Small intestine (tissue), 7 donors: ENCODE data around the gene ZNF628. TPM values are rescaled to one million over a fixed set of nuclear protein-coding genes. Genes with fewer than 3 reads are reported as not detected.

Experiments
- DNase-seq, 2 donors: peaks; one replicate each; pipeline versions ENCODE4 v3.0.0 to v3.0.0-alpha.2; 2013
- FAIRE-seq: peaks from 2 replicates; lab custom pipeline; 2012; peaks lifted over from hg19 to GRCh38; lab: Jason Lieb, UNC
- H3K27ac ChIP-seq, 3 donors: one replicate each; pipeline ENCODE4 v1.5.1; 2013; ENCODE audit warnings: low read length in 2 of 3, mild to moderate bottlenecking in 2 of 3, control low read depth in 1 of 3, inconsistent platforms in 1 of 3, low read depth in 1 of 3, moderate library complexity in 1 of 3
- H3K27me3 ChIP-seq, 3 donors: one replicate each; pipeline ENCODE4 v1.6.1; 2013; ENCODE audit warnings: low read length in 3 of 3, inconsistent platforms in 1 of 3; ENCODE audit not compliant: control insufficient read depth in 3 of 3, insufficient read depth in 3 of 3
- H3K36me3 ChIP-seq, 3 donors: one replicate each; pipeline ENCODE4 v1.6.1; 2013; ENCODE audit warnings: low read length in 3 of 3, inconsistent platforms in 1 of 3, low read depth in 1 of 3, mild to moderate bottlenecking in 1 of 3, moderate library complexity in 1 of 3; ENCODE audit not compliant: control insufficient read depth in 3 of 3, insufficient read depth in 2 of 3
- H3K4me1 ChIP-seq, 3 donors: one replicate each; pipeline ENCODE4 v1.6.1; 2013; ENCODE audit warnings: low read length in 2 of 3, inconsistent platforms in 1 of 3, low read depth in 1 of 3, mild to moderate bottlenecking in 1 of 3, moderate library complexity in 1 of 3; ENCODE audit not compliant: control insufficient read depth in 3 of 3, insufficient read depth in 2 of 3
- H3K4me3 ChIP-seq, 3 donors: one replicate each; pipeline ENCODE4 v1.5.1; 2013; ENCODE audit warnings: low read length in 3 of 3, control low read depth in 1 of 3, inconsistent platforms in 1 of 3, low read depth in 1 of 3, mild to moderate bottlenecking in 1 of 3, moderate library complexity in 1 of 3
- H3K9me3 ChIP-seq, 2 donors: one replicate each; pipeline ENCODE4 v1.6.1; 2013; ENCODE audit warnings: low read depth in 1 of 2, low read length in 1 of 2; ENCODE audit not compliant: control insufficient read depth in 2 of 2, insufficient read depth in 1 of 2
- WGBS, 3 donors: extraction: QIAGEN DNeasy Blood & Tissue Kit; methylation state at CpG; one replicate each; pipeline ENCODE4 v1.1.7; 2013; 5-methylcytosine and 5-hydroxymethylcytosine counted together
- polyA plus RNA-seq, 4 donors: library from polyadenylated mRNA; stranded (reverse) in 3 of 4; unstranded in 1 of 4; fragments of 200-250 nt in 3 of 4; fragments of 120-200 nt in 1 of 4; gene quantifications; one replicate each; pipeline versions ENCODE4 v1.2.1 to v1.2.3, GENCODE V29; 2013
- donor health status: healthy with polysubstance abuse.
- donor health status: control.
- donor health status: control.
- donor health status: Bipolar disorder and iron deficiency.
- donor health status: healthy.

Gene ZNF628
- polyA plus RNA-seq, 4 donors = 1.1 to 7.0 (median 5.0) TPM

GRCh38 chr19:55527197-55528029 lies 51.0 kb downstream of the ZNF628 start:
- H3K27ac ChIP-seq = no peak overlapping the region
- 81 to 89% (median 85%) methylated on average over 22 of the region's 22 CpGs for WGBS, 3 donors
- no peaks in the 10 kb centered on the region for H3K9me3 ChIP-seq
- H3K36me3 ChIP-seq = no peaks in the 10 kb centered on the region
- FAIRE-seq (no peak), DNase-seq (no peak)
- peaks cover 0 to 2% (median 0%) of the 10 kb centered on the region in 3 donors for H3K4me1 ChIP-seq
- no peaks in the 10 kb centered on the region for H3K27me3 ChIP-seq
- no peak overlapping the region for H3K4me3 ChIP-seq

DNA sequence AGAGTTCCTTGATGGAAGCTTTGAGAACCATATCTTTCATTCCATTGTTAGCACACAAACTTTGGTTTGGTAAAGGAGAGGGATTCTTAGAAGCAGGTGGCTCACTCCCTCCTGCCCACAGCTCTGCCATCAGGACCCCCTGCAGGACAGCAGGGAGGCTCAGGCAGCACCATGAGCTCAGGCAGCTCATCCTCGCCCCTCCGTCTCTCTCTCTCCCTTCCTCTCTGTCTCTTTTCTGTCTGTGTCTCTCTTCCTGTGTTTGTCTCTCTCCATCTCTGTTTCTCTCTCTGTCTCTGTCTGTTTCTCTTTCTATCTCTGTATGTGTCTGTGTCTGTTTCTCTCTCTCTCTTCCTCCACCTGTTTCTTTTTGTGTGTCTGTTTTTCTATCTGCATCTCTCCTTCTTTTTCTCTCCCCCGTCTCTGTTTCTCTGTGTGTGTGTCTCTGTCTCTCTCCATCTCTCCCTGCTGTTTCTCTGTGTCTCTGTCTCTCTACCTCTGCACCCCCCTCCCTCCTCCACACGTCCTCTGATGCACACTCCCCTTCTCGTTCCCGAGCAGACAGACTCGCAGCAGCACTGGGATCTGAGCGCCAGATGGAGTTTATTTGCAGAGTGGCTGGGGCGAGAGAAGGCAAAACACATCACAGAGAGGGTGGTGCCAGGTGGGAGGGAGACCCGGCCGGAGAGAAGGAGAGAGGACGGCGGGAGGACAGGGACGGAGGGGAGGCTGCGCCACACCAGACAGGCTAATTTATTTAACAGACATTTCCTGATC lies 51.8 kb downstream of the ZNF628 start:
- H3K27ac ChIP-seq = no peak overlapping the region
- WGBS, 3 donors = 25 to 38% (median 33%) methylated on average over 15 of the region's 15 CpGs
- peaks cover 0 to 2% (median 0%) of the 10 kb centered on the region in 3 donors for H3K4me1 ChIP-seq
- DNase-seq (peak; percentile 21 to 25), FAIRE-seq (no peak)
- H3K27me3 ChIP-seq = no peaks in the 10 kb centered on the region
- no peaks in the 10 kb centered on the region for H3K9me3 ChIP-seq
- H3K36me3 ChIP-seq = no peaks in the 10 kb centered on the region
- no peak overlapping the region for H3K4me3 ChIP-seq

DNA sequence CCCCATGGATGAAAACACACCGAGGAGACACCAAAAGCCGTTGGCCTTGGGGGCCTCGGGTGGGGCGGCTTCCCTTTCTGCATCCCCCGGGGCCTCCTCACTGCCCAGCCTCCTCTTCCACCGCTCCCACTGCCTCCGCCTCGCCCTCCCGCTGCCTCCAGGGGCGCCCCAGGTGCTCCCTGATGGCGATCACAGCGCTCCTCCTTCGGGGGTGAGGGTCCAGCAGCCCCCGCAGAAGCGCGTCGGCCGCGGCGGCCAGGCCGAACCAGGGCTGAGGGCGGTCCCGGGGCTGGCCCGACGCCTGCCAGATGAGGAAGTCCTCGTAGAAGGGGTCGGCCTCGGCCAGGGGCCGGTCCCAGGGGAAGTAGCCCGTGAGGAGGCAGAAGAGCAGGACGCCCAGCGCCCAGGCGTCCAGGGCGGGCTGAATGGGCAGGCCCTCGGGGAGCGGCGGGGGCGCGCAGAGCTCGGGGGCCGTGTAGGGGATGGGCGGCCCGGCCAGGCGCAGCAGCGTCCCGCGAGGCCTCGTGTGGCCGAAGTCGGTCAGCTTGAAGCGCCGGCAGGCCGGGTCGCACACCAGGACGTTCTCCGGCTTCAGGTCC lies 53.3 kb downstream of the ZNF628 start:
- WGBS, 3 donors = 87 to 92% (median 90%) methylated on average over 33 to 56 of the region's 56 CpGs
- FAIRE-seq (no peak), DNase-seq (no peak)
- H3K9me3 ChIP-seq = no peaks in the 10 kb centered on the region
- peaks cover 0 to 2% (median 0%) of the 10 kb centered on the region in 3 donors for H3K4me1 ChIP-seq
- no peaks in the 10 kb centered on the region for H3K36me3 ChIP-seq
- H3K27me3 ChIP-seq = no peaks in the 10 kb centered on the region
- H3K4me3 ChIP-seq = no peak overlapping the region
- H3K27ac ChIP-seq = no peak overlapping the region

GRCh38 chr19:55530996-55531395 lies 54.6 kb downstream of the ZNF628 start:
- Histone ChIP-seq H3K4me3 (no peak overlapping the region), H3K27me3 (no peaks in the 10 kb centered on the region), H3K27ac (no peak overlapping the region), H3K9me3 (no peaks in the 10 kb centered on the region), H3K4me1 (peaks cover 0 to 2% (median 0%) of the 10 kb centered on the region in 3 donors), H3K36me3 (no peaks in the 10 kb centered on the region)
- 93 to 94% (median 93%) methylated on average over 24 to 26 of the region's 26 CpGs for whole genome bisulfite sequencing, 3 donors
- DNase-seq = no peak
- FAIRE-seq = no peak

Other genes with a start within 250 kb of the ZNF628 start
- 100 to 1,000 TPM in 1 of 4 donors, 10 to 100 TPM in 3; 22.8 to 255 (median 72.6) TPM for gene TMEM86B, start 247.9 kb upstream of the ZNF628 start, polyA plus RNA-seq
- 10 to 100 TPM; 43.4 to 67.5 (median 48.9) TPM for gene PPP6R1, start 217.6 kb upstream of the ZNF628 start, polyA plus RNA-seq
- 10 to 100 TPM; 25.9 to 61.9 (median 31.4) TPM for gene HSPBP1, start 196.5 kb upstream of the ZNF628 start, polyA plus RNA-seq
- 1 to 10 TPM in 3 of 4 donors, under 1 TPM in 1; 0.22 to 3.5 (median 2.7) TPM for gene BRSK1, start 192.6 kb upstream of the ZNF628 start, polyA plus RNA-seq
- 100 to 1,000 TPM in 1 of 4 donors, 10 to 100 TPM in 3; 33.2 to 125 (median 79.2) TPM for gene TMEM150B, start 151.3 kb upstream of the ZNF628 start, polyA plus RNA-seq
- gene KMT5C, start 136.7 kb upstream of the ZNF628 start, polyA plus RNA-seq = 10 to 100 TPM; 10.3 to 18.4 (median 14.3) TPM
- under 1 TPM in 2 of 4 donors, not detected in 2; 0.07 to 0.09 TPM for gene COX6B2, start 121.9 kb upstream of the ZNF628 start, polyA plus RNA-seq
- gene GARIN5B, start 113.4 kb upstream of the ZNF628 start, polyA plus RNA-seq = under 1 TPM in 1 of 4 donors, not detected in 3; 0.03 TPM
- gene IL11, start 106.2 kb upstream of the ZNF628 start, polyA plus RNA-seq = under 1 TPM in 2 of 4 donors, not detected in 2; 0.19 to 0.67 TPM
- gene TMEM190, start 99.8 kb upstream of the ZNF628 start, polyA plus RNA-seq = under 1 TPM in 2 of 4 donors, not detected in 2; 0.30 to 0.31 TPM
- gene TMEM238, start 92.3 kb upstream of the ZNF628 start, polyA plus RNA-seq = 1 to 10 TPM in 3 of 4 donors, not detected in 1; 1.6 to 9.4 (median 2.2) TPM
- 1,000 to 10,000 TPM; 1,338 to 2,360 (median 2,018) TPM for gene RPL28, start 90.7 kb upstream of the ZNF628 start, polyA plus RNA-seq
- gene UBE2S, start 68.8 kb upstream of the ZNF628 start, polyA plus RNA-seq = 10 to 100 TPM in 2 of 4 donors, 1 to 10 TPM in 2; 7.2 to 30.1 (median 16.4) TPM
- gene SHISA7, start 33.3 kb upstream of the ZNF628 start, polyA plus RNA-seq = under 1 TPM in 2 of 4 donors, not detected in 2; 0.12 to 0.21 TPM
- 100 to 1,000 TPM in 1 of 4 donors, 10 to 100 TPM in 3; 28.8 to 164 (median 78.4) TPM for gene ISOC2, start 15.0 kb upstream of the ZNF628 start, polyA plus RNA-seq
- not detected for gene C19orf85, start 11.9 kb upstream of the ZNF628 start, polyA plus RNA-seq
- 10 to 100 TPM in 1 of 4 donors, 1 to 10 TPM in 3; 5.8 to 10.2 (median 7.8) TPM for gene NAT14, start 8.6 kb downstream of the ZNF628 start, polyA plus RNA-seq
- 1 to 10 TPM in 1 of 4 donors, under 1 TPM in 2, not detected in 1; 0.49 to 2.2 (median 0.54) TPM for gene SSC5D, start 11.8 kb downstream of the ZNF628 start, polyA plus RNA-seq
- under 1 TPM in 1 of 4 donors, not detected in 3; 0.06 TPM for gene SBK2, start 60.5 kb downstream of the ZNF628 start, polyA plus RNA-seq
- gene SBK3, start 68.9 kb downstream of the ZNF628 start, polyA plus RNA-seq = under 1 TPM in 2 of 4 donors, not detected in 2; 0.18 to 0.39 TPM
- gene ZNF579, start 104.2 kb downstream of the ZNF628 start, polyA plus RNA-seq = 10 to 100 TPM in 1 of 4 donors, 1 to 10 TPM in 3; 2.2 to 12.7 (median 4.8) TPM
- 10 to 100 TPM in 1 of 4 donors, 1 to 10 TPM in 3; 7.2 to 13.0 (median 7.4) TPM for gene FIZ1, start 122.9 kb downstream of the ZNF628 start, polyA plus RNA-seq
- 10 to 100 TPM; 23.2 to 63.5 (median 45.7) TPM for gene ZNF524, start 123.7 kb downstream of the ZNF628 start, polyA plus RNA-seq
- 10 to 100 TPM in 1 of 4 donors, 1 to 10 TPM in 3; 4.0 to 10.3 (median 5.5) TPM for gene ZNF865, start 129.0 kb downstream of the ZNF628 start, polyA plus RNA-seq
- 10 to 100 TPM in 3 of 4 donors, 1 to 10 TPM in 1; 9.5 to 16.3 (median 11.0) TPM for gene ZNF784, start 147.9 kb downstream of the ZNF628 start, polyA plus RNA-seq
- gene ZNF580, start 164.4 kb downstream of the ZNF628 start, polyA plus RNA-seq = 10 to 100 TPM in 3 of 4 donors, 1 to 10 TPM in 1; 8.3 to 28.5 (median 16.6) TPM
- 10 to 100 TPM; 15.9 to 29.2 (median 23.3) TPM for gene ZNF581, start 167.0 kb downstream of the ZNF628 start, polyA plus RNA-seq
- gene CCDC106, start 171.6 kb downstream of the ZNF628 start, polyA plus RNA-seq = 10 to 100 TPM in 1 of 4 donors, 1 to 10 TPM in 3; 2.5 to 12.1 (median 5.6) TPM
- 100 to 1,000 TPM in 2 of 4 donors, 10 to 100 TPM in 2; 74.0 to 161 (median 115) TPM for gene U2AF2, start 178.4 kb downstream of the ZNF628 start, polyA plus RNA-seq
- 100 to 1,000 TPM; 149 to 193 (median 168) TPM for gene EPN1, start 198.6 kb downstream of the ZNF628 start, polyA plus RNA-seq